AG10803 (cell line): ENCODE measurements around the gene FAM76B.

Experiments
- DNase-seq: peaks from one replicate; pipeline ENCODE4 v3.0.0; 2010; ENCODE audit warnings: low read depth
- H3K4me3 ChIP-seq: 2 replicates; pipeline ENCODE4 v1.5.1; 2011; ENCODE audit warnings: mild to moderate bottlenecking, low read length, control low read depth
- TF ChIP-seq, protein P1 (sequence below): conservative IDR thresholded peaks from 2 replicates; pipeline ENCODE4 v1.5.1; 2011; ENCODE audit warnings: mild to moderate bottlenecking, low read length, control low read depth, inconsistent platforms

Gene FAM76B

DNA sequence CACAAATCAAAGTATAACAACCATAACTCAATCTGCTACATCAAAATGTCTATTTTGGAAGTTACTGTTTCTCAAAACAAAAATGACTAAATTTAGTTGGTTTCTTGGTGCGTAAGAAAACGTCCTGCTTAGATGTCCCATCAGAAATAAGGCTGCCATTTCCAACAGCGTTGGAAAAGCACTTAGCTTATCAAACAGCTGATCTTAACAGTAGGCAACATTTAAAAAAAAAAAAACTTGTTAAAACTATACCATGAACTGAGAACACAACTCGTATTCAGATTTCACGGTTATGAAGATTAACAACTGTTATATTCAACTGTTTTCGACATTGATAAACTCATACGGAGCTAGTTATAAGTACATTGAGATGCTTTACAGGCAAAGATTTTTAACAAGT is 3.1 kb upstream of the FAM76B start:
- TF ChIP-seq, protein P1, sequence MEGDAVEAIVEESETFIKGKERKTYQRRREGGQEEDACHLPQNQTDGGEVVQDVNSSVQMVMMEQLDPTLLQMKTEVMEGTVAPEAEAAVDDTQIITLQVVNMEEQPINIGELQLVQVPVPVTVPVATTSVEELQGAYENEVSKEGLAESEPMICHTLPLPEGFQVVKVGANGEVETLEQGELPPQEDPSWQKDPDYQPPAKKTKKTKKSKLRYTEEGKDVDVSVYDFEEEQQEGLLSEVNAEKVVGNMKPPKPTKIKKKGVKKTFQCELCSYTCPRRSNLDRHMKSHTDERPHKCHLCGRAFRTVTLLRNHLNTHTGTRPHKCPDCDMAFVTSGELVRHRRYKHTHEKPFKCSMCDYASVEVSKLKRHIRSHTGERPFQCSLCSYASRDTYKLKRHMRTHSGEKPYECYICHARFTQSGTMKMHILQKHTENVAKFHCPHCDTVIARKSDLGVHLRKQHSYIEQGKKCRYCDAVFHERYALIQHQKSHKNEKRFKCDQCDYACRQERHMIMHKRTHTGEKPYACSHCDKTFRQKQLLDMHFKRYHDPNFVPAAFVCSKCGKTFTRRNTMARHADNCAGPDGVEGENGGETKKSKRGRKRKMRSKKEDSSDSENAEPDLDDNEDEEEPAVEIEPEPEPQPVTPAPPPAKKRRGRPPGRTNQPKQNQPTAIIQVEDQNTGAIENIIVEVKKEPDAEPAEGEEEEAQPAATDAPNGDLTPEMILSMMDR: no peak
- DNase-seq: no peak
- H3K4me3 ChIP-seq: no peak overlapping the region

DNA sequence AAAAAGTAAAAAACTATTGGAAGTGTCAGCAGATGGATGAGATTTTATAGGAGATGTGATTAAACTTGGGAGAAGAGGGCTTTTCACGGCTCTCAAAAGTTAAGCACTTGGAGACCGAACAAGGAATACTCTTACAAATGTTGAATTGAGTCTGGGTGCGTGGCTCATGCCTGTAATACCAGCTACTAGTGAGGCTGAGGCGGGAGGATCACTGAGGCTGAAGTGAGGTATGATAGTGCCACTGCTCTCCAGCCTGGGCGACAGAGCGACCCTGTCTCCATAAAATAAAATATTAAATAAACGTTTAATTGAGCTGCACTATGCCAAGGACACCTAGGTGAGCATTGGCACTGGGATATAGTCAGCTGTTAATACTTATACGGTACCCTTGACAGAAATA is 2.6 kb upstream of the FAM76B start:
- DNase-seq: no peak
- TF ChIP-seq, protein P1: no peak
- no peak overlapping the region for H3K4me3 ChIP-seq

- no peak for DNase-seq
- peak overlapping the region; percentile 91 for H3K4me3 ChIP-seq
- TF ChIP-seq, protein P1: no peak
Observed at GRCh38 chr11:95791709-95792033, 2.1 kb upstream of the FAM76B start.

DNA sequence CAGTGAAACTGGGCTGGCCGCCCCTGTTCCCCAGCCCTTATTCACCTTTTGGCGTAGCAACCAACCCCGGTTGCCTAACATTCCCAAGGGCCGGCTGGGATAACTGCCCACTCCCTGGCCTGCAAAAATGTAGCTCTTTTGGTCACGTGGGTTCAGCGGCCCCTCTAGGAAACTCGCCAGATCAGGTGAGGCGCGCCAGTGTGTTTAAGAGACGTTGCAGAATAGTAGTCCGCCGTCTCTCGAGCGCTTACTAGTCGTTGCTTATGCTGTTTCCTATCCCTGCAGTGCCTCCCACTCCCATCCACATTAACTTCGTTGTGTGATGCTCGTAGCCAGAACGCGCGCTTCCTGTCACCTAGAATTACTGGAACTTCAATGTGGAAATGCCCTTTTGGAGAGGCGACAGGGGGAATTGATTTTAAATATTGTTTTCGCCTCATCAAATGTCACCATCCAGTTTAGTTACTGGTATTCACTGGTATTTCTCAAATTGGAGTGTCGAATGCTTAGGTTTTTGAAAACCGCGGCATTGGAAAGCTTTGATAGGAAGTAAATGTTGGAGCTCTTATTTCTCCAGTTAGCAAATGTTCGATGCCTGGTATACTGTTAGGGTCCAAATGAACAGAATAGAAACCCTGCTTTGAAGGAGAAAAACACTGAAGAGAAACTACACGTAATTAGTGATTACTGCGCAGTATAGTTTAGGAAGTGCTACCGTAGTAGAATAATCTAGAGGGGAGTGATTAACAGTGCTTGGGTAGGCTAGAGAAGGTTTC is 1.5 kb upstream of the FAM76B start:
- TF ChIP-seq, protein P1: no peak
- H3K4me3 ChIP-seq: peak overlapping the region; percentile 91
- DNase-seq: peak; percentile 42

- peak; percentile 99 for DNase-seq
- TF ChIP-seq, protein P1: no peak
- peak within 1 kb of the TSS; percentile 91 for H3K4me3 ChIP-seq
Observed at GRCh38 chr11:95790123-95790932, 746 bp upstream of the FAM76B start, which contains the start of gene CEP57. Gene CEP57, plus strand, starts transcription at chr11:95790498. Its CDS starts 201 bp downstream, at chr11:95790699.

DNA sequence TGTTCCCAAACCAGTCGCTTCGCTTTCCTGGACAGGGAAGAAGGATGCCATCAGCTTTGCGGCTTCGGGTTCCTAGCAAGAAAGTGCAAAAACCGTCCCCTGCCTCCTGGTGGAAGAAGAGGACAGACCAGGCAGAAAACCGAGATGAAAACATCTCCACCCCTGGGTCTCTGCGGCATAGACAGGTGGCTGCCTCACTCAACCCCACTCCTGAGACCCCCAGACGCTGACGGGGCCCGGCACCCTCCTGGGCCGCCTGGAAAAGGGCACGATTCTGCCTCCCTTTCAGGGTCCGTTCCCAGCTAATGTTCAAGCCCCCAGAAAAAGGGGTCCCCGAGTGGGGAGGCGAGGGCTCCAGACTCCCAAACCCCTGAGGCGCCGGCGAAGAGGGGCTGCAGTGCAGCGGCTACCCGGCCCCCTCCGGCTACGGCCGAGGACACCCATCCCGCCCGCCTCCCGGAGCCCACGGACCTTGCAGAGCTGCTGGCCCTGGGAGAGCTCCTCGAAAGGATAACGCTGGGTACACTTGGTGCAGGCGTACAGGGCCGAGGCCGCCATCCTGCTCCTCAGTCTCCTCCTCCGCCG is 569 bp downstream of the FAM76B start:
- peak; percentile 47 for DNase-seq
- peak overlapping the region; percentile 91 for H3K4me3 ChIP-seq
- TF ChIP-seq, protein P1: peak; percentile 52
